PC-3 (cell line): ENCODE data around the gene NLN.

Source experiments
- EZH2phosphoT487 ChIP-seq: fragments of 300-600 bp; sonication (generic); IDR thresholded peaks from 2 replicates; pipeline ENCODE4 v1.6.1; 2018; ENCODE audit warnings: mild to moderate bottlenecking, antibody characterized with exemption, low read length, borderline replicate concordance
- TF ChIP-seq, protein P1 (sequence below): fragments of 300-600 bp; sonication (generic); conservative IDR thresholded peaks from 2 replicates; pipeline ENCODE4 v1.5.1; 2017; ENCODE audit warnings: antibody characterized with exemption, low read depth, mild to moderate bottlenecking, low read length

DNA sequence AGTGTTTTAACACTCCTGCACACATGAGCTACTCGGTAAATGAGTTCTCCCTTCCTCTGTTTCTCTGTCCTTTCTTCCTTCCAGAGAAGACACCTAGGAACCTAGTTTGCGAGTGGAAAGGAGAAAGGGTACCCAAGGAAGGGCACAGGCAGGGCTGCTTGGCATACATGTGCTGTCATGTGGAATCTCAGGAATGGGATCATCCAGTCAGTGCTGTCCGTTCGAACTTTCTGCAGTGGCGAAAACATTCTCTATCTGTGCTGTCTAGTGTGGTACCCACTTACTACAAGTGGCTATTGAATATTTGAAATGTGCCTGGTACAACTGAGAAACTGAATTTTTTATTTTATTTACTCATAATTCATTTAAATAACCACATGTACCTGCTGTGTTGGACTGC, 28.0 kb downstream of the NLN start:
- no peak for TF ChIP-seq EZH2phosphoT487
- TF ChIP-seq, protein P1, sequence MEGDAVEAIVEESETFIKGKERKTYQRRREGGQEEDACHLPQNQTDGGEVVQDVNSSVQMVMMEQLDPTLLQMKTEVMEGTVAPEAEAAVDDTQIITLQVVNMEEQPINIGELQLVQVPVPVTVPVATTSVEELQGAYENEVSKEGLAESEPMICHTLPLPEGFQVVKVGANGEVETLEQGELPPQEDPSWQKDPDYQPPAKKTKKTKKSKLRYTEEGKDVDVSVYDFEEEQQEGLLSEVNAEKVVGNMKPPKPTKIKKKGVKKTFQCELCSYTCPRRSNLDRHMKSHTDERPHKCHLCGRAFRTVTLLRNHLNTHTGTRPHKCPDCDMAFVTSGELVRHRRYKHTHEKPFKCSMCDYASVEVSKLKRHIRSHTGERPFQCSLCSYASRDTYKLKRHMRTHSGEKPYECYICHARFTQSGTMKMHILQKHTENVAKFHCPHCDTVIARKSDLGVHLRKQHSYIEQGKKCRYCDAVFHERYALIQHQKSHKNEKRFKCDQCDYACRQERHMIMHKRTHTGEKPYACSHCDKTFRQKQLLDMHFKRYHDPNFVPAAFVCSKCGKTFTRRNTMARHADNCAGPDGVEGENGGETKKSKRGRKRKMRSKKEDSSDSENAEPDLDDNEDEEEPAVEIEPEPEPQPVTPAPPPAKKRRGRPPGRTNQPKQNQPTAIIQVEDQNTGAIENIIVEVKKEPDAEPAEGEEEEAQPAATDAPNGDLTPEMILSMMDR = no peak
